ENCODE results near the gene SRGAP2C. TPM values are rescaled to one million over a fixed set of nuclear protein-coding genes. Genes with fewer than 3 reads are reported as not detected.
"Not testable (repeated sequence)": the region's sequence is repeated elsewhere in the genome, so short reads cannot be mapped to it uniquely, and the experiment has no call there.

Gene SRGAP2C
- polyA plus RNA-seq, 1 donor from 2014 or later: 10.0 TPM

- H3K79me2 ChIP-seq (replicated peaks; ENCODE audit: insufficient read depth, low read length); H2AFZ ChIP-seq (ENCODE audit: low read depth, low read length); H3K9ac ChIP-seq (ENCODE audit: low read length); H3K27ac ChIP-seq (ENCODE audit: low read length); H3K4me2 ChIP-seq (ENCODE audit: low read length); H4K20me1 ChIP-seq (ENCODE audit: insufficient read depth); H3K36me3 ChIP-seq (ENCODE audit: insufficient read depth, low read length); H3K9me2 ChIP-seq (ENCODE audit: insufficient read depth, low read length); H3F3A ChIP-seq (ENCODE audit: insufficient read depth, low read length, poor library complexity, severe bottlenecking); H3K27me3 ChIP-seq (ENCODE audit: insufficient read depth, low read depth, low read length); H3K9me3 ChIP-seq (ENCODE audit: low read length); H3K4me3 ChIP-seq (ENCODE audit: low read length): not testable (repeated sequence)
Observed at GRCh38 chr1:121197095-121197882, 12.5 kb downstream of the SRGAP2C start.

DNA sequence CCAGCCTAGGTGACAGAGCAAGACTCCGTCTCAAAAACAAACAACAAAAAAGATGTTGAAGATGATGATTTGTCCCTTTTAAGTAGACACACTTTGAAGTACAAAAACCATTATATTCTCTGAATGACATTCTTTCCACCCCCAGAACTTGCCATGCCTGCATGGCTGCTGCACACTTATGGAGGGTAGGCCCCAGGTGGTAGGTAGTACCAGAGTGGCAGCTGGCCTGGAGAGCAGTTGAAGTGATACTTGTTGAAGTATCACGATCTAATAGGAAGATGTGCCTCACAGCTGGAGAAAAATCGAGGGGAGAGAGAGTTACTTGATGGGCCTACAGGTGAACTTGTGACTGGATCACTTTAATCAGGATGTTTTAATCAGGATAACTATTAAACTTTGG, 15.0 kb downstream of the SRGAP2C start:
- not testable (repeated sequence) for H3K79me2 ChIP-seq (replicated peaks; ENCODE audit: insufficient read depth, low read length); H2AFZ ChIP-seq (ENCODE audit: low read depth, low read length); H3K9me3 ChIP-seq (ENCODE audit: low read length); H3K9me2 ChIP-seq (ENCODE audit: insufficient read depth, low read length); H3K4me2 ChIP-seq (ENCODE audit: low read length); H3K9ac ChIP-seq (ENCODE audit: low read length); H3K27me3 ChIP-seq (ENCODE audit: insufficient read depth, low read depth, low read length); H3K36me3 ChIP-seq (ENCODE audit: insufficient read depth, low read length); H3K4me3 ChIP-seq (ENCODE audit: low read length); H3F3A ChIP-seq (ENCODE audit: insufficient read depth, low read length, poor library complexity, severe bottlenecking); H3K27ac ChIP-seq (ENCODE audit: low read length); H4K20me1 ChIP-seq (ENCODE audit: insufficient read depth)

DNA sequence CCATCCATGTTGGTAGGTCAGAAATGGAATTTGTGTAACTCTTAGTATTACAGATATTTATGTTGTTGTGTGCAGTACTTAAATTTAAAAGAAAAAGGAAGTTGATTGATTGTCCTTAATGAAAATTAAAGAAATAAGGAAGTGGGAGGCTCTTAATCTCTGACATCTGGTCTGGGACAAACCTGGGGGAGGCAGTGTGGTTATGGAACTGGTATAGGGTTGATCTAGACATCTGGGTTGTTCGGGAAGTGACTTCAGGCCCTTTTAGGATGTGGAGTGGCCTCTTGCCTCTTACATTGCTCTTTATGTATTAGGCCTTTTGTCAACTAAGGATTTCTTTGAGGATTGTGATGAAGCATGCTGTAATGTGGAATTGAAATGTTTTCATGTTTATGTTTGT, 15.5 kb downstream of the SRGAP2C start:
- not testable (repeated sequence) for H3K9ac ChIP-seq (ENCODE audit: low read length); H3K27me3 ChIP-seq (ENCODE audit: insufficient read depth, low read depth, low read length); H2AFZ ChIP-seq (ENCODE audit: low read depth, low read length); H3K9me3 ChIP-seq (ENCODE audit: low read length); H3K9me2 ChIP-seq (ENCODE audit: insufficient read depth, low read length); H3K79me2 ChIP-seq (replicated peaks; ENCODE audit: insufficient read depth, low read length); H3K4me2 ChIP-seq (ENCODE audit: low read length); H3K36me3 ChIP-seq (ENCODE audit: insufficient read depth, low read length); H4K20me1 ChIP-seq (ENCODE audit: insufficient read depth); H3K27ac ChIP-seq (ENCODE audit: low read length); H3K4me3 ChIP-seq (ENCODE audit: low read length); H3F3A ChIP-seq (ENCODE audit: insufficient read depth, low read length, poor library complexity, severe bottlenecking)

GRCh38 chr1:121200985-121201981, 16.5 kb downstream of the SRGAP2C start:
- not testable (repeated sequence) for H3F3A ChIP-seq (ENCODE audit: insufficient read depth, low read length, poor library complexity, severe bottlenecking); H3K27me3 ChIP-seq (ENCODE audit: insufficient read depth, low read depth, low read length); H3K9me2 ChIP-seq (ENCODE audit: insufficient read depth, low read length); H4K20me1 ChIP-seq (ENCODE audit: insufficient read depth); H3K4me2 ChIP-seq (ENCODE audit: low read length); H3K79me2 ChIP-seq (replicated peaks; ENCODE audit: insufficient read depth, low read length); H3K4me3 ChIP-seq (ENCODE audit: low read length); H3K9me3 ChIP-seq (ENCODE audit: low read length); H2AFZ ChIP-seq (ENCODE audit: low read depth, low read length); H3K9ac ChIP-seq (ENCODE audit: low read length); H3K36me3 ChIP-seq (ENCODE audit: insufficient read depth, low read length); H3K27ac ChIP-seq (ENCODE audit: low read length)

GRCh38 chr1:121202986-121203385, 18.2 kb downstream of the SRGAP2C start:
- H3K9me2 ChIP-seq (ENCODE audit: insufficient read depth, low read length); H3K9ac ChIP-seq (ENCODE audit: low read length); H3K79me2 ChIP-seq (replicated peaks; ENCODE audit: insufficient read depth, low read length); H2AFZ ChIP-seq (ENCODE audit: low read depth, low read length); H3F3A ChIP-seq (ENCODE audit: insufficient read depth, low read length, poor library complexity, severe bottlenecking); H3K9me3 ChIP-seq (ENCODE audit: low read length); H3K27ac ChIP-seq (ENCODE audit: low read length); H3K4me2 ChIP-seq (ENCODE audit: low read length); H3K36me3 ChIP-seq (ENCODE audit: insufficient read depth, low read length); H4K20me1 ChIP-seq (ENCODE audit: insufficient read depth); H3K4me3 ChIP-seq (ENCODE audit: low read length); H3K27me3 ChIP-seq (ENCODE audit: insufficient read depth, low read depth, low read length): not testable (repeated sequence)

DNA sequence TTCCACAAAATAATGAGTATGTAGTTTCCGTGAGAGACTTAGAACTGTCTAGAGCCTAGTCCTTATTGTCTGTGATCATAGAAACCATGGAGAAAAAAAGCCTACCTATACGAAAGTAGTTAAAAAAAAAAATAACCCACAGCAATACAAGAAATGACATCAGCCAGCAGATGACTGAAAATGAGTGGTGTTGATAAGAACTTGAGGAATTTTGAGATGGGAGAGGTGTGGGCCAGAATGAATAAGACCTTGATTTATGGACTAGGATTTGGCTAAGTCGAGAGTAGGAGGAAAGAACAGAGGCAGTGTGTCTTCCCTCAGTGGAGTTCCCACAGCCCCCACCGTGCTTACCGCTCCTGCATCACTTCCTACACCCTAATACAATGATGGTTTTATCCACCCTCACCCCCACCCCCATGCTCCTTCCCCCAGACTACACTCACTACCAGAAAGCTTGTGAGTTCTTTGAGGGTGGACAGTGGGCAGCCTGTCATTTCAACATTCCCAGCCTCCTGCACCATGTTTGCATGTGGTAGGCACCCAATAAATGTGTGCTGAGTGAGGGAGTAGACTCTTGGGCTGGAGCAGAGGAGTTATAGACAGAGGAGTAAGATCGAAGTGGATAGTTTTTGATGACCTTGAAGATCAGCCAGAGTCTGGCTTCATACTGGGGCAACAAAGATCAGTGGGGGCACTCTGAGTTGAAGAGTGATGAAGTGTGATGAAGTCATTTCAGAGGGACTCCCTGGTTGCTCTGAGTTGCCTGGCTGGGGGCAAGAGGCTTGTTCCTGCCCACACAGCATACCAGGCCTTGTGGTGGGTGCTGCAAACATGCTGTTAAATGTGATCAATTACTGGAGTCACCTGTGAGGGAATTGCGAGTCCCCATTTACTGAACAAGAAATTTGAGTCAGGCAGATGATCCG, 21.3 kb downstream of the SRGAP2C start:
- H3K4me3 ChIP-seq (ENCODE audit: low read length); H3K4me2 ChIP-seq (ENCODE audit: low read length); H3K27me3 ChIP-seq (ENCODE audit: insufficient read depth, low read depth, low read length); H3K79me2 ChIP-seq (replicated peaks; ENCODE audit: insufficient read depth, low read length); H2AFZ ChIP-seq (ENCODE audit: low read depth, low read length); H3F3A ChIP-seq (ENCODE audit: insufficient read depth, low read length, poor library complexity, severe bottlenecking); H4K20me1 ChIP-seq (ENCODE audit: insufficient read depth); H3K36me3 ChIP-seq (ENCODE audit: insufficient read depth, low read length); H3K27ac ChIP-seq (ENCODE audit: low read length); H3K9me3 ChIP-seq (ENCODE audit: low read length); H3K9ac ChIP-seq (ENCODE audit: low read length); H3K9me2 ChIP-seq (ENCODE audit: insufficient read depth, low read length): not testable (repeated sequence)

- H3K9me3 ChIP-seq (ENCODE audit: low read length); H3K27ac ChIP-seq (ENCODE audit: low read length); H3K36me3 ChIP-seq (ENCODE audit: insufficient read depth, low read length); H3K79me2 ChIP-seq (replicated peaks; ENCODE audit: insufficient read depth, low read length); H3K4me2 ChIP-seq (ENCODE audit: low read length); H3K27me3 ChIP-seq (ENCODE audit: insufficient read depth, low read depth, low read length); H3K9me2 ChIP-seq (ENCODE audit: insufficient read depth, low read length); H3K4me3 ChIP-seq (ENCODE audit: low read length); H3K9ac ChIP-seq (ENCODE audit: low read length); H3F3A ChIP-seq (ENCODE audit: insufficient read depth, low read length, poor library complexity, severe bottlenecking); H2AFZ ChIP-seq (ENCODE audit: low read depth, low read length); H4K20me1 ChIP-seq (ENCODE audit: insufficient read depth): not testable (repeated sequence)
Observed at GRCh38 chr1:121207328-121207727, 22.6 kb downstream of the SRGAP2C start.

All from neural cell (in vitro differentiated cells).